Endothelial cell of umbilical vein (primary cell): ENCODE results near the gene PRRX2. TPM values are rescaled to one million over a fixed set of nuclear protein-coding genes. Genes with fewer than 3 reads are reported as not detected.

ENCODE experiments used
- BruUV-seq: library from RNA; stranded (reverse); fragments of 400-500 nt; replicated peaks from 2 replicates; lab custom pipeline; 2021; lab: Mats Ljungman, UMichigan
- CTCF ChIA-PET: fragments of 300-600, 350-600 bp; sonication (Branson Sonifier 250); formaldehyde crosslinking; loops from one replicate; lab custom pipeline; 2021; ENCODE audit warnings: antibody characterized with exemption, inconsistent platforms; lab: Charles Lee
- POLR2A ChIA-PET: fragments of 300-600, 350-600 bp; sonication (Branson Sonifier 250); formaldehyde crosslinking; loops from one replicate; lab custom pipeline; 2021; ENCODE audit warnings: antibody characterized with exemption, inconsistent platforms; lab: Charles Lee
- DNase-seq: peaks from one replicate; pipeline ENCODE4 v3.0.0-alpha.2; 2011; ENCODE audit warnings: low read depth, low spot score
- FAIRE-seq: peaks from 2 replicates; lab custom pipeline; 2011; peaks lifted over from hg19 to GRCh38; lab: Jason Lieb, UNC
- H2AFZ ChIP-seq: 2 replicates; pipeline ENCODE4 v1.6.0; 2012; ENCODE audit warnings: low read depth, low read length, control low read depth, inconsistent platforms
- H3K27ac ChIP-seq: 2 replicates; pipeline ENCODE4 v1.5.1; 2011; ENCODE audit warnings: low read depth, mild to moderate bottlenecking, control low read depth, low read length, moderate library complexity; ENCODE audit not compliant: insufficient read depth
- H3K27me3 ChIP-seq, 2 experiments: 2 replicates each; pipeline versions ENCODE4 v1.6.0 to v1.6.1; 2011; ENCODE audit warnings: low read length in 2 of 2, mixed read lengths in 1 of 2; ENCODE audit not compliant: control insufficient read depth in 2 of 2, insufficient read depth in 2 of 2
- H3K36me3 ChIP-seq, 2 experiments: 2 replicates in 1 of 2; 3 replicates in 1 of 2; pipeline ENCODE4 v1.5.1; 2011; ENCODE audit warnings: low read length in 2 of 2, mild to moderate bottlenecking in 1 of 2, moderate library complexity in 1 of 2; ENCODE audit not compliant: control insufficient read depth in 2 of 2, insufficient read depth in 2 of 2; ENCODE audit errors: extremely low read depth in 1 of 2
- H3K4me1 ChIP-seq: 3 replicates; pipeline ENCODE4 v1.5.1; 2011; ENCODE audit warnings: mild to moderate bottlenecking, low read length; ENCODE audit not compliant: control insufficient read depth, insufficient read depth; ENCODE audit errors: extremely low read depth
- H3K4me2 ChIP-seq: 2 replicates; pipeline ENCODE4 v1.6.1; 2011; ENCODE audit warnings: low read length, control low read depth, mixed read lengths; ENCODE audit not compliant: insufficient read depth
- H3K4me3 ChIP-seq, 3 experiments: fragments of 200-600 bp in 1 of 3; sonication (generic), shearing (Covaris generic) in 1 of 3; replicated peaks in 1 of 3; 2 replicates each; pipeline ENCODE4 v1.5.1; 2011 to 2016; ENCODE audit warnings: control low read depth in 3 of 3, low read length in 3 of 3, mild to moderate bottlenecking in 2 of 3, inconsistent platforms in 1 of 3, low read depth in 1 of 3, moderate library complexity in 1 of 3; ENCODE audit not compliant: insufficient read depth in 1 of 3
- H3K79me2 ChIP-seq: 2 replicates; pipeline ENCODE4 v1.6.0; 2012; ENCODE audit warnings: low read length, inconsistent platforms; ENCODE audit not compliant: control insufficient read depth, insufficient read depth
- H3K9ac ChIP-seq: replicated peaks from 2 replicates; pipeline ENCODE3; 2011; ENCODE audit warnings: low read length, control low read depth; ENCODE audit not compliant: insufficient read depth; ENCODE audit errors: extremely low read depth
- H3K9me1 ChIP-seq: replicated peaks from 3 replicates; pipeline ENCODE4 v1.6.0; 2011; ENCODE audit warnings: mild to moderate bottlenecking, low read length; ENCODE audit not compliant: control insufficient read depth, insufficient read depth; ENCODE audit errors: extremely low read depth
- H3K9me3 ChIP-seq: replicated peaks from 2 replicates; pipeline ENCODE4 v1.5.1; 2012; ENCODE audit warnings: low read length, inconsistent platforms; ENCODE audit not compliant: control insufficient read depth, insufficient read depth
- H4K20me1 ChIP-seq: replicated peaks from 2 replicates; pipeline ENCODE3; 2011; ENCODE audit warnings: mild to moderate bottlenecking, low read length; ENCODE audit not compliant: control insufficient read depth, insufficient read depth; ENCODE audit errors: extremely low read depth
- CTCF ChIP-seq, 2 donors: IDR thresholded peaks; 1 replicate in 1 of 2; 2 replicates in 1 of 2; pipeline ENCODE4 v1.5.1; 2011; ENCODE audit warnings: low read length in 2 of 2, mild to moderate bottlenecking in 2 of 2, moderate library complexity in 2 of 2, control low read depth in 1 of 2, inconsistent platforms in 1 of 2, low read depth in 1 of 2; ENCODE audit not compliant: insufficient read depth in 1 of 2; ENCODE audit errors: extremely low read depth in 1 of 2
- EZH2 ChIP-seq: IDR thresholded peaks from 2 replicates; pipeline ENCODE4 v1.6.1; 2012; ENCODE audit warnings: borderline replicate concordance, low read depth, mild to moderate bottlenecking, moderate library complexity, low read length, inconsistent platforms; ENCODE audit not compliant: severe bottlenecking
- FOS ChIP-seq: IDR thresholded peaks from 2 replicates; pipeline ENCODE4 v1.6.1; 2011; ENCODE audit warnings: mild to moderate bottlenecking, low read length, moderate library complexity, borderline replicate concordance; ENCODE audit not compliant: insufficient read depth
- GATA2 ChIP-seq: IDR thresholded peaks from 2 replicates; pipeline ENCODE4 v1.7.0; 2011; ENCODE audit warnings: low read depth, mild to moderate bottlenecking, moderate library complexity, mixed read lengths, low read length; ENCODE audit not compliant: insufficient read length, insufficient read depth
- JUN ChIP-seq: IDR thresholded peaks from 2 replicates; pipeline ENCODE4 v1.6.1; 2011; ENCODE audit warnings: borderline replicate concordance, low read depth; ENCODE audit not compliant: insufficient read length, insufficient read depth
- MAX ChIP-seq: IDR thresholded peaks from 2 replicates; pipeline ENCODE4 v1.6.1; 2011; ENCODE audit not compliant: insufficient read depth, insufficient read length
- MYC ChIP-seq: IDR thresholded peaks from one replicate; pipeline ENCODE4 v1.6.1; 2011; ENCODE audit warnings: mild to moderate bottlenecking, low read depth, low read length
- POLR2A ChIP-seq: IDR thresholded peaks from 2 replicates; pipeline ENCODE4 v1.6.1; 2012; ENCODE audit warnings: low read depth, mild to moderate bottlenecking, control low read depth, low read length
- POLR2AphosphoS5 ChIP-seq: IDR thresholded peaks from 2 replicates; pipeline ENCODE4 v1.6.1; 2012; ENCODE audit warnings: low read depth, mild to moderate bottlenecking, control low read depth, low read length, moderate library complexity; ENCODE audit not compliant: insufficient read depth
- dilution Hi-C: fragments of 300-500 bp; cut with MboI; formaldehyde crosslinking; loops from one replicate; pipeline ENCODE4 v1.15.0; 2019; ENCODE audit warnings: low sequenced_read_pairs; ENCODE audit not compliant: extremely low pct_ligation_motif_present
- intact Hi-C: fragments of 100-400 bp; cut with micrococcal nuclease; formaldehyde crosslinking; loops from one replicate; pipeline ENCODE4 v1.10.0; 2022
- polyA plus RNA-seq, 4 experiments: library from polyadenylated mRNA; depleted of rRNA in 3 of 4; stranded (reverse) in 3 of 4; unstranded in 1 of 4; fragments of >200 nt; gene quantifications; 2 replicates each; pipeline versions ENCODE4 v1.2.1 to v1.2.3, GENCODE V29; 2011 to 2012; ENCODE audit warnings: missing spikeins in 1 of 4
- total RNA-seq: library from RNA; stranded (reverse); gene quantifications from 2 replicates; pipeline ENCODE4 v1.2.3, GENCODE V29; 2021

Gene PRRX2
- total and polyA plus RNA-seq, 2 donors (not counting 3 experiments of a cell fraction or from before 2014, with no cell fraction given): 0.19 to 0.77 TPM

GRCh38 chr9:129627556-129628440 lies 37.6 kb upstream of the PRRX2 start:
- intact Hi-C loops (loop anchor here (2.0 kb wide), 1 partner anchor 15 kb away; the partner anchor contains the start of gene ASB6), dilution Hi-C loops (no loop called here)
- Histone ChIP-seq H3K9ac (peak overlapping the region; percentile 79), H3K27ac (no peak overlapping the region), H3K4me1 (peaks cover 16% of the 10 kb centered on the region), H3K9me1 (no peaks in the 10 kb centered on the region), H4K20me1 (no peaks in the 10 kb centered on the region), H3K9me3 (no peaks in the 10 kb centered on the region), H3K4me2 (peak overlapping the region; percentile 80), H3K4me3 (peak overlapping the region in 2 of 3 experiments; percentile 71 to 76), H2AFZ (no peak overlapping the region), H3K36me3 (peaks cover 0 to 4% of the 10 kb centered on the region in 2 experiments), H3K79me2 (peaks cover 65% of the 10 kb centered on the region), H3K27me3 (no peaks in the 10 kb centered on the region)
- CTCF ChIA-PET: interaction anchor here (0.9 to 1.5 kb wide), 5 partner anchors 12 to 496 kb away, joined by 3 to 8 read pairs (median 4); no protein-coding TSS in a partner anchor
- no peak for TF ChIP-seq GATA2
- no peak for TF ChIP-seq MAX
- no peak for TF ChIP-seq FOS
- no peak for TF ChIP-seq POLR2AphosphoS5
- TF ChIP-seq CTCF (IDR thresholded peaks at IDR 0.05; ENCODE audit: extremely low read depth in 1 of 2, insufficient read depth in 1 of 2, low read depth in 1 of 2, low read length in 2 of 2): no peak
- no peak for TF ChIP-seq EZH2
- TF ChIP-seq MYC: no peak
- TF ChIP-seq POLR2A: no peak
- TF ChIP-seq JUN: no peak
- POLR2A ChIA-PET: interaction anchor here (0.7 kb wide), 1 partner anchor 150 kb away, joined by 3 read pairs; no protein-coding TSS in a partner anchor
- no peak for FAIRE-seq
- no TSS peak for BruUV-seq
- no peak for DNase-seq
